NB4 (cell line): Measurements from ENCODE around the gene GADD45G.

ENCODE experiments used
- DNase-seq: peaks from one replicate; pipeline ENCODE4 v3.0.0; 2010; ENCODE audit warnings: low read depth
- H3K4me3 ChIP-seq: one replicate; pipeline ENCODE4 v1.5.1; 2011; ENCODE audit warnings: mild to moderate bottlenecking, low read depth, low read length, moderate library complexity
- CTCF ChIP-seq: IDR thresholded peaks from one replicate; pipeline ENCODE4 v1.5.1; 2012; ENCODE audit warnings: low read depth, low read length
- MAX ChIP-seq: IDR thresholded peaks from 2 replicates; pipeline ENCODE4 v1.6.1; 2011; ENCODE audit warnings: low read depth, low read length
- MYC ChIP-seq: IDR thresholded peaks from 2 replicates; pipeline ENCODE4 v1.6.1; 2011; ENCODE audit warnings: low read depth, low read length
- POLR2A ChIP-seq: IDR thresholded peaks from 2 replicates; pipeline ENCODE4 v1.6.1; 2011; ENCODE audit warnings: mild to moderate bottlenecking; ENCODE audit not compliant: insufficient read length; ENCODE audit errors: extremely low read depth

The GADD45G gene

DNA sequence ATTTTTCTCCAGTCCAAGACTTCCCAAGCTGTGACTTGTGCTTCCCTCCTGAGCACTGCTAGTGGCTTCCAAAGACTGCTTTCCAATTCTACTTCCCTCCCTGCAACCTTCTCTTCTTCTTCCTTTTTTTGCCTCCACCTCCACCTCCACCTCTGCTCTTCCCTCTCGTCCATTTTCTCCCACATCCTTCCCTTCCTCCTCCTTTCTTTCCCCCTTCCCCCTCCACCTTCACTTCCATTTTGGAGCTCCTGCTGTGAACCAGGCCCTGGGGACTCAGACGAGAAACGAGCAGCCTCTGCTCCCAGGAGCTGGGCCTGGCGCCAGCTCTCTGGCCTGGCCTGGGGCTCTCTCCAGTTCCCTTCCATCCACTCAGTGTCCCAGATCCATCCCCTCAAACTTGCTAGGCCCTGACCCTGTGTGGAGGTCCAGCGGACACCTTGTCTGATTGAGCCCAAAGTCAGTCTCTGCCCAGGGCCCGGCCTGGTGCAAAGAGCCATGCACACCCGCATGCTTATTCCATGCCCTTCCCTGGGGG lies 5.6 kb downstream of the GADD45G start:
- no peak overlapping the region for H3K4me3 ChIP-seq
- no peak for TF ChIP-seq POLR2A
- TF ChIP-seq MAX, result no peak
- TF ChIP-seq MYC, result no peak
- TF ChIP-seq CTCF, result no peak
- DNase-seq, result no peak

DNA sequence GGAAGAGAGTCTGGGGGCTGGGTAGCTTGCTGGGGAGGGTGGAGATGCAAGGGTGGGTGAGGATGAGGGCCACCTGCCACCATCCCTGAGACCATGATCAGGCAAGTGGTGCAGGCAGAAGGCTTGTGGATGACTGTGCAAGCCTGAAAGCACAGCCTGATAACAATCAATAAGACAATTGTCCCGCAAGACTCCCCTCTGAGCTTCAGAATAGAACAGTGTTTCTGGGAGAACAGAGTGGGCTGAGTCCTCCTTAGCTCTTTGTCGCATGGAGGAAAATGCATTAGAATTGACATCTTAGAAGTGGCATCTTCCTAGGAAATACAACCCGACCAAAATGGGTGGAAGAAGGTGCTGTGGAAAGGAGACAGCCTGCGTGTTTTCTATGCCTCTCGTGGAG lies 6.6 kb downstream of the GADD45G start:
- no peak overlapping the region for H3K4me3 ChIP-seq
- no peak for TF ChIP-seq CTCF
- no peak for TF ChIP-seq MAX
- TF ChIP-seq MYC, result no peak
- no peak for TF ChIP-seq POLR2A
- DNase-seq, result no peak

DNA sequence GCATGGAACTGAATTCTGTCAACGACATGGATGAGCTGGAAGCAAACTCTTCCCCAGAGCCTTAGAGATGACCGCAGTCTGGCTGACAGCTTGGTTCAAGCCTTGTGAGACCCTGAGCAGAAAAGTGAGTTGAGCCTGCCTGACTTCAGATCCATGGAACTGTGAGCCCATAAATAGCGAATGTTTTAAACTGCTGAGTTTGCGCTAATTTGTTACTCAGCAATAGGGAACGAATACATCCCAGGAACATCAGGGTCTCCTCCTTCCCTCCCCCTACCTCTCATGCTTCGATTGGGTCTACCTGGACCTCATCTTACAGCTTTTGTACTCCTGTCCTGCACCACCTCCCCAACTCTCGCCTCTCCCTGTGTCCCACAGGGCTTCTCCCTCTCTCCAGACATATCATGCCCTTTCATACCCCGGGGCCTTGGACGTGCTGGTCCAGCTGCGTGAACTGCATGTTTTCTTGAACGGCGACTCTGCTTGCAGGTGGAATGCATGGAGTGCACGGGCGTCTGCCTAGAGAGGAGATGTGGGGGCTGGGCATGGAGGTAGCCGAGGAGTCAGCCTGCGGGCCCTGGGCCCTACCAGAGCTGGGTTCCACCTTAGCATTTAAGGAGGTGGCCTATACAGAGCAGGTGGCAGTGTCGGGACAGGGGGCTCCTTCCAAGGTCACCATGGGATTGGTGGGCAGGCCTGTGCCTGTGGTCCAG lies 7.9 kb downstream of the GADD45G start:
- DNase-seq, result no peak
- TF ChIP-seq MYC, result no peak
- no peak for TF ChIP-seq CTCF
- TF ChIP-seq MAX, result no peak
- no peak for TF ChIP-seq POLR2A
- H3K4me3 ChIP-seq, result no peak overlapping the region

DNA sequence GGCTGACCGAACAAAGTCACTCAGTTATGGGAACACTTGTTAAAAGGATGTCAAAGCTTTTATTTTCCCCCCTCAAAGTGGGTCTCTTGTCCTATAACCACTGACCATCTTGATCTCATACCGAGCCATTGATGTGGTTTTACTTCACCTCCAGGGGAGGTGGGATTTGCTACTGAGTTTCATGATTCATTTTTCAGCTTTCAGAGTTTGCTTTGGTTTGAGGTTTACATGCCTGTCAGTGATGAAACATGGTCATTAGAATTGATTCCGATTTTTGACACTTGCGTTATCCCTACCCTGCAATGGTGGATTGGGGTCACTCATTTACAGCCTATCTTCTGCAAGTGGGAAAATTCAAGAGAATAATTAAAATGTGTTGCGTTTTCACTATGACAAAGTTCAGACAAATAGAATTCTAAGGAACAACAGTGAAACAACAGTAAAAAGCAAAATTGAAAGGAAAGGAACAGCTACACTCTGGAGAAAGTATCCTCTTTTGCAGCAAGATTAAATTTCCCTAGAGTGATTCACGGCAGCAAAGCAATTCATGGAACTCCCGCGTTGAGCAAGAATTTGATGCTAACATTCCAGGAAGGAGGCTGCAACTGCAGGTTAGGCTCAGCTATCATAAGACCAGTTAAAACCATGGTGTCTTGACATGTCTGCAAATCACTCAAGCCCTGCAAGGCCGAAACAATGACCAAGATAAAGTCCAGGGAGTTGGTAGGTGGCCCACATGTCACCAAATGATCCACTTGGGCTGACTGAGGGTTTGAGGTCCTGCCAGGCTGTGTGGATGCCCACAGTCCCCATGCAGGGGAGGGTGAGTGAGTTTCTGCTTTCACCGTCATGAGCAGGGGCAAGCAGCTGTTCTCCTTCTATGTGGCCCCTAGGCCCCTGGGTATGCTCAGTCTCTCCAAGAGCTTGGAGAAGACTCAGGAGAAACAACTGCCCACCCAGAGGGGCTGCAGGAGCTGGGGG lies 9.4 kb downstream of the GADD45G start:
- no peak for TF ChIP-seq MYC
- no peak for TF ChIP-seq MAX
- TF ChIP-seq CTCF, result no peak
- H3K4me3 ChIP-seq, result no peak overlapping the region
- DNase-seq, result no peak

DNA sequence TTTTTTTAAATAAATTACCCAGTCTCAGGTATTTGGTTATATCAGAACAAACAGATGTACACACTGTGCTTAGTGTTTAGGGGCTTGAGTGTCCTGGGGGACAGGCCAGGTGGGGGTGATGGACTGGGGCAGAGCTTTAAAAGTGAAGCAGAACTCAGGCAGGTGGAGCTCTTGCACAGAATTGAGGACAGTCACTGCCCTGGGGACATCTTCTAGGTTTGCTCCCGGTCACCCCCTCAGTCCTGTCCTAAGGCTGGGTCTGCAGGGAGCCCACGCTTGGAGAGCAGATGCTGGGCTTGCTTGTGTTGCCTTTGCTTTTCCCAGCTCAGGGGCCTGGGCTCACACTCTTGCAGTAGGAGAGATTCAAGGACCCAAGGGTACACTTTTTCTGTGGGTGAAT lies 10.8 kb downstream of the GADD45G start:
- no peak for TF ChIP-seq MYC
- TF ChIP-seq MAX, result no peak
- TF ChIP-seq POLR2A, result no peak
- no peak for TF ChIP-seq CTCF
- no peak for DNase-seq
- H3K4me3 ChIP-seq, result no peak overlapping the region
